Erythroblast (primary cell): Measurements from ENCODE around the gene CDH8.

Experiments used
- DNase-seq, 2 experiments: peaks; one replicate each; lab custom pipeline; 2025; lab: John Stamatoyannopoulos, UW
- GATA1 ChIP-seq: IDR thresholded peaks from 2 replicates; pipeline ENCODE4 v1.6.1; 2011; ENCODE audit warnings: low read depth, mild to moderate bottlenecking, control low read depth, low read length, moderate library complexity
- POLR2A ChIP-seq: IDR thresholded peaks from 2 replicates; pipeline ENCODE4 v1.6.1; 2011; ENCODE audit warnings: mild to moderate bottlenecking, low read length

CDH8 gene

DNA sequence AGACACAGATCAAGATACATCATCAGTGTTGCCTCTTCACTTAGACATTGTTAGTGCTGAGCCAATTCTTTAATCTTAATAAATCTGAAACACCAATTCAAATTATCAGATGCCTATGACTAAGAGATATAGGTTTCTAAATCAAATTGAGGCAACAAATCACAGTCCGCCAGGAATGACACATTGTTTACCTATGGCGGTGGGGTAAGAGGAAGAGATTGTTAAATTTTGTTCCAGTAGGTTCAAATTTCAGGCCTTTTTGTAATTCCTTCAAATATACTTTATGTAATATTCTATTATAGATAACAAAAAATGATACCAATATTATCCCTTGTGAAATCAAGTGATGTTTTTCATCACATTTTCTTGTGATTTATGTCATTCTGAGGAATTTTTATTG, 145.9 kb downstream of the CDH8 start:
- TF ChIP-seq GATA1 (no peak), POLR2A (no peak)
- DNase-seq, result no peak

DNA sequence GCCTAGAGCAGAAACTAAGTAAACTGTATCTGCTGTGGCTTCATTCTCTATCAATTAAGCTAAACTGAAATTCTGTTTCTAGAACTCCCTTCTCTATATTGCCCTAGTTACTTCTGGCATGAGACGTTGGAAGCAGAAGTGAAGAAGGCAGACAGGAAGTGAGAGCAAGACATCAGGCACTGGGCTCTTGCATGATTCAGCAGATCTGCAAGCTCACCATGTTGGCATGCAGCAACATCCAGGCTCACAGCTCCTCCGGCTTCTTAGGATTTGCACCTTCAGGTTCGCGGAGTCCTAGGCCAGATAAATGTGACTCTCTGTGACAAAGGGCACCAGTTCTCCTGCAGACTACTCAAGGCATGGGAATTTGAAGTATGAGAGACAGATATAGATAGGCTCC, 148.3 kb downstream of the CDH8 start:
- TF ChIP-seq GATA1 (no peak), POLR2A (no peak)
- DNase-seq, result no peak

DNA sequence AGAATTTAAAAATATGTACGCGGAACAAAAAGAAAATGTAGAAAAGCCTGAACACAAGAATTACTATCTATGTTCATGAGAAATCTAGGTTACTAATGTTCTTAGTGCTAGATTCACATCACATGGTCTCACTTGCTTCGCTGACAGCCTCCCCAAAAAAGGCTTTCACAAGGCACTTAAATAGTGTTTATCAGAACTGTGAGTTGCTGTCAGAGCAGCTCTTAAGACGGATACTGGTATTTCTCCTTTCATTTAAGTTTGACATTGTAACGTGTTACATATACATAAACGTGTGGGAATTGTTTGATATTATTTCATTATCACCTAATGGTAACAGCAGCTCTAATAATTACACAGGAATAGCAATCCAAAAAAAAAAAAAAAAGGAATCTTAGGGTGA, 150.9 kb downstream of the CDH8 start:
- TF ChIP-seq GATA1 (no peak), POLR2A (no peak)
- no peak for DNase-seq

DNA sequence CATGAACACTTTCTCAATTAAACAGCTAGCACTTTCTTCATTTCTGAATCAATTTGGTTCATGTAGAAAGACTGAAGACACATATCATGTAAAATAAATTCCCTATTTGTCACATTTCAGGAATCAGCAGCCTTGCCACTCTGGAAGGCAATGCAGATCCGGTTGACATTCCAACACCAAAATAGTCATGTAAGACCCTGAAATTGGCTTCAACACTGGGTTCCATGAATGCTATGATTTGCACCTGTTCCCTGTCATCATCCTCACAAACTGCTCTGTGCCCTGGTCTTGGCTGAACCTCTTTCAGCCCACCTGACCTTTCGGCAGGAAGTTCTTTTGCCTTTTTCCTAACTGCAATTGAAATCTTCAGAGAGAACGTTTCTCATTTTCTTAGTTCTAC, 156.9 kb downstream of the CDH8 start:
- no peak for TF ChIP-seq POLR2A
- no peak for TF ChIP-seq GATA1
- DNase-seq, result no peak

DNA sequence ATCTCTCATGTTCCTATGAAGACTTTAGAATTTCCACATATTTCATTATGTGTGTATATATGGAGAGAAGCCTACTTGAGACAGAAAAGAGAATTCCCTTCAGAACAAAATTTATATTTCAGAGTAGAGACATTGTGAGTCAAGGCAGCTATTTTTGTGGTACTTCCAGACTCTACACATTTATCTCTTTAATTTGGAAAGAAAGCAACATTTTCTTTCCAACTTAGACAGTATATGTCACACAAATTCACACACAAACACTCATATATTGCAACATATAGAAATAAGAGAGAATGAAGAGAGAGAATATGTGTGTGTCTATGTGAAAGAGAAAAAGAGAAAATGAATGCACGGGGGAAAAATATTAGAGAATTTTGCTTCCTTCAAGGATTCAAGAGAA, 158.8 kb downstream of the CDH8 start:
- TF ChIP-seq POLR2A (no peak), GATA1 (no peak)
- DNase-seq, result no peak

DNA sequence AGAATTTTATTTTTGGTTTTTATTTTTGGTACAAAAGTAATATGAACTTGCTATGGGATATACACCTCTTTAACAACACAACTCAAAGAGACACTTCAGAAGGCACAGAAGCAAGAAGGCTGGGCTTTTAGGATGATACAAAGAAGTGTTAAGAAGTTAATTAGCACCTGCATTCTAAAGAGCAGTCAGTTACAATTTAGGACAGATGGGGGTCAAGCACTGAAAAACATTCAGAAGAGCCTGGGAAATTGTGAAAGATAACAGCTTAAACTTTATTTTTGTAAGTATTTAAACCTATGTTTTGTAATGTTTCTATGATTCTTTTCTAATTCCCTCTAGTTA, 163.5 kb downstream of the CDH8 start:
- DNase-seq, result no peak
- TF ChIP-seq GATA1 (no peak), POLR2A (no peak)

DNA sequence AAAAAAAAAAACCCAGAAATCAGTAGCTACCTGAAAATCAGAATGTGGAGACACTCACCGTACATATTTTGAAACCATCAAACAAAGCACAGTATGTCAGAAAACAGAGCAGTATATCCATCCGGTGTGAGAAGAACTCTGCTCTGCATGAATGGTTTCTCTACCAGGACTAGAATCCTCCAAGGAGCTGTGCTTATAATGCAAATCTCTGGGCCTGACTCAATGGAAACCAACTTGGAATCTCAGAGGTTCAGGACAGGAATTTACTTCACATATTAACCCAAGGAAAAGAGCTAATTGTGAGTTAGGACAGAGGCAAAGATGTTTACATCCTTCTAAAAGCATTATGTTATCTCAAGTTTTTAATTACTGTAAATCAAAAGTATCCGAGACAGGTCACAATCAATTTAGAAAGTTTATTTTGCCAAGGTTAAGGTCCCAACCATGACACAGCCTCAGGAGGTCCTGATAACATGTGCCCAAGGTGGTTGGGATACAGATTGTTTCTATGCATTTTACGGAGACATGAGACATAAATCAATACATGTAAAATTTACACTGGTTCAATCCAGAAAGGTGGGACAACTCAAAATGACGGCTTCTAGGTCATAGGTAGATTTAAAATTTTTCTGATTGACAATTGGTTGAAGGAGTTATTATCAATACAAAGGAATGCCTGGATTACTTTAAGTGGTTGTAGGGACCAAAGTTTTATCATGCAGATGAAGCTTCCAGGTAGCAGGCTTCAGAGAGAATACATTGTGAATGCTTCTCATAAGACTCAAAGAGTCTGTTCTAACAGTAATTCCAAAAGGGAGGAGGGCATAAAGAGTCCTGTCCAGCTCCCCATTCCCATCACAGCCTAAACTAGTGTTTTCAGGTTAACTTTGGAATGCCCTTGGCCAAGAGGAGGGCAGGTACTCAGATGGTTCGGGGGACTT, 164.1 kb downstream of the CDH8 start:
- DNase-seq, result no peak
- TF ChIP-seq POLR2A (no peak), GATA1 (no peak)

DNA sequence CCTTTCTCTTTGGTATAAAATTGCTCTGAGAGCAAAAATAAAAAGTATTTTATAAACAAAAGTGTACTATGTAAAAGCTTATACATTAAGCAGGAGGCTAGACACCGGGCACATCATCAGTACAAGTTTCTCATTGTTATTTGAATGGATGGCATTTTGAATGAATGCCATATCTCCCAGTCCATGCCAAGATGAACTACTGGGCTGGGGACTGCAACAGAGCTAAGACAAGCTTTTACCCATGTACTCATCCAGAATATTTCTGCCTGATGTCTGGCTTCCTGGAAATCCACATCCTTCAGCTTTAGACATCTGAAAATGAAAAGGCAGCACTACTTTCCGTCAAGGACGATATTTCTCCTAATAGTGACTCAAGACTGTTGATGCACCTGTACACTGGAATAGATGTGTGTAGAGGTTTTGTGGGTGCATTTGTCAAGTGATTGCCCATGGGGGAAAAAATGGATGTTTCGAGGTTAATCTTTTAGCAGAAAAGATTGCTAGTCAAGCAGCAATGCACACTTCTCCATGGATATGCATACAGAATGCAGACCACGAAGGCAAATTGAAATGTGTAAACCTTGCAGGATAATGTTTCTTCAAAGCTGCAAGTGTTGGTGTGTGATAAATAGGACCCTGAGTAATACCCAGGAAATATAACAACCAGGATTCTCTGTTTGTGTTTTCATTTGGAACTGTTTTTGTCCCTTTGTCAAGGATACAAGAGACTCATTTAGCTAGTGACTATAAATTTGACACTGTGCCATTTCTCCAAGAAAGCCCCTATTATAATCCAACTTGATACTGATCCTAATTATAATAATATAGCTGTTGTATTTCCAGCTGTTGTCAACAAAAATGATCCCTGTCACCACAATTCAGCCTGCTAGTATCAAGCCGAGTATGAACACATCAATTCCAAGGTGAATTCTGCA, 173.8 kb downstream of the CDH8 start:
- no peak for TF ChIP-seq POLR2A
- no peak for TF ChIP-seq GATA1

DNA sequence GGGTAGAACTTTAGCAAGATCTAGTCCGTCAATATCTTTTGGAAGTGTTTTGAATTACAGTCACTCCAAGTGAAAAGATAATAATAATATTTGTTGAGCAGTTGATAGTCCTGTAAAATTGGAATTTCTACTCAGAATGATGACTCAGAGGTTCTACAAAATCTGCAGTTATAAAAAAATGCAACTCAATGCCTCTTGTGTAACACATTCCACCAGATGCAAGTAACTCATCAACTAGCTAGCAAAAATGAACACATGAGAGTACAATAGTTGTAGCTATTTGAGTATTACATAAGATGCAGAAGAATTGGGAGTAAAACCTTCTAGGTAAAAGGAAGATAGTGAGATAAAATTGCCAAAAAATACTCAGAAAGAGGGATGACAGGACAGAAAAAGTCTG, 177.2 kb downstream of the CDH8 start:
- no peak for DNase-seq
- TF ChIP-seq POLR2A, result no peak
- TF ChIP-seq GATA1, result no peak

More for the DNA sequence above, 173.8 kb downstream of the CDH8 start:
- no peak for DNase-seq

DNA sequence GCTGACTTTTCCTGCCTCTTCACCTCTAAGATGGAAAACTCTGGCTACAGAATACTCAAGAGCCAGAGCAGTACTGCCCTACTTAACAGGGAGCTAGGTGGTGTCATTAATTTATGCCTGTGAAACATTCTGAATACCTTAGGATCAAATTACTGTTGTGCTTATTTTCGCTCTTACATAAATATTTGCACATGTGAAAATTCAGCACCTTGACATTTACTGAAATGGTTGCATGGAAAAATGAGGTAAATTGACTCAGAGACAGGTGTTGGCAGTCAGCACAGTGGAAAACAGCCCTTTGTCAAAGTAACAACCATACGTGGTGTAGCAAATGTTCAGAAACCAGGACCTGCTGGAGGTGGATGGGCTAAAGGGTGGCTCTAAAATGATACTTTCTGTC, 193.6 kb downstream of the CDH8 start:
- DNase-seq, result no peak
- TF ChIP-seq GATA1 (no peak), POLR2A (no peak)

DNA sequence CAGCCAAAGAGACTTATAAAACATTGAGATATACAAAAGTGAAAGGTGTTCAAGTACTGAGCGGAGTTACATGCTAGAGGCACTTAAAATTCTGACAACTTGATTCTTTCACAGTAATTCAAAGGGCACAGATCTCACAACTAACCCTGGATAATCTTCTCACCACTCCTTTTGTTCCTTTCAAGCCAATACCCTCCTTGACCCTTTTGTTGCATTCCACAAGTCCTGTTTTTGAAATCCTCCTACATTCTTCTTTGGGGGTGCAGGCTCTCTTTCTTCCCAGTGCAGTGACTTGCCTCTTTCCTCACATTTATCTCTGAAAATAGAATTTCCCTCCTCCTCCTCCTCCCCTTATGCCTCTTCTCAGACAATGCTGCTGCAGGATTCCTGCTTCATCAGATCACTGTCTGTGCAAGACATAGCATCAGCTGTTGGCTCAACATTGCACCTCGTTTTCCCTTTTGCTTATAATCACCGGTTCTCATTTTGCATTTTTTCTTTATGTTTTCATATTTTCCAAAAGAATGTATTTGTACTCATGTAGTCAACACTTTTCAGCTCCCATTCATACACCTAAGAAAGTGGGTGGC, 199.3 kb downstream of the CDH8 start:
- no peak for DNase-seq
- no peak for TF ChIP-seq GATA1
- TF ChIP-seq POLR2A, result no peak

DNA sequence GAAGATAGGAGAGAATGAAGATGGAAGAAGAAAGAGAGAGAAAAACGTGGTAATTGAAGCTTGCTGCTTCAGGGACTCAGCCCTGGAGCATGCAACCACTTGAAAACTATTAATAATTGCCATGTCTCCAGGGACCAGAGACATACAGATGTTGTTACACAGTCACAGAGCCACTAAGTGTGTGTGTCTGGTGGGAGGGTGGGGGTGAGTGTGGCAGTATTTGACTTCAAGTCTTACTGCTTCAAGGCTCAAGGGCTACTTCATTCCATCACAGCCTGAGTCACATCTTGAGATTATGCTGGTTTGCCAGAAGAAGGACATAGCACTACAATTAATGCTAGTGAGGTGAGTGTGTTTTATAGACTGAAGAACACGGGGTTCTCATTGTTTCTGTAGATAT, 202.2 kb downstream of the CDH8 start:
- no peak for DNase-seq
- TF ChIP-seq POLR2A (no peak), GATA1 (no peak)

DNA sequence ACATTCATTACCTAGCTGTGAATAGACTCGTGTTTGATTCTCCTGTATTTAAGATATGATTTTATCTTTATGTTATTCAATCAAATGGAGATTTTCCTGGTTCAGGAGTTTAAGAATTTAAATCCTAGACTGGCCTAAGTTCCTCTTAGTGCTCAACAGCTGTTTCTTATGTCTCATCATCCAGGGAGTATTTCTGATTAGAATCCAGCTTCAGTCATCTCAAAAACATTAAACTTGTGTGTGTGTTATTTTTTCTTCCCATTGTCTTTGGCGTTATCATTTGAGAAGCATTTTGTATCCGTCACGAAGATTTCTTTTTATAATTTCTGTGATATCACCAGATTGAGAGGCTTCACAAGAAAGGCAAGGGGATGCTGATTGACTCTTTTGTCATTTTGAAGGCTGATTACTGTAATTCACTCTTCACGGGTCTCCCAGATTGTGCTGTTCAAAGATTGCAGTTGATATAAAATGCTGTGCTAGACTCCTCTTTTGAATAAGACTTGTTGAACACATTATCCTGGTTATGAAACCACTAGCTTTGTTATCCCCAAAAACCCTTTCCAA, 204.8 kb downstream of the CDH8 start:
- no peak for DNase-seq

More for the DNA sequence above, 204.8 kb downstream of the CDH8 start:
- TF ChIP-seq GATA1, result no peak
- no peak for TF ChIP-seq POLR2A
